ENCODE measurements around the gene BAD. TPM values are rescaled to one million over a fixed set of nuclear protein-coding genes. Genes with fewer than 3 reads are reported as not detected.

BAD gene
- total and polyA plus RNA-seq, 10 of the 15 experiments (the other 5 are each of a cell fraction or from before 2014, with no cell fraction given) = 1.5 to 67.2 (median 39.6) TPM

DNA sequence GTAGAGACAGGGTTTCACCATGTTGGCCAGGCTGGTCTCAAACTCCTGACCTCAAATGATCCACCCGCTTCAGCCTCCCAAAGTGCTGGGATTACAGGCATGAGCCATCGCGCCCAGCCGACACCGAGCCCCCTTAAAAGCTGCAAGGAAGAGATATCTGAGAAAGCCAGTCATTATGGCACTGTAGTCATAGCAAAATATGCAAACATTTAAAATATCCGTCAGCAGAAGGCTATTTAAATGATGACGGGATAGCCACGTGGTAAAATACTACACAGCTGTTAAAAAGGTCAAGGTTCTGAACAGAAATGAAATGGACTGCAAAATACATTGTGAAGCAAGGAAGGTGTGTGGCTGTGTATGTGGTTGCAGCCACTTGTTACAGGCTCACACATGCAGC, 49.1 kb upstream of the BAD start:
- intact Hi-C loops (cut with micrococcal nuclease; ENCODE audit: unreplicated experiment) (no loop called here), in situ Hi-C loops (cut with MboI) (no loop called here)
- Histone ChIP-seq H3K79me2 (ENCODE audit: control insufficient read depth, insufficient read depth, low read length) (no peaks in the 10 kb centered on the region), H2AFZ (ENCODE audit: control insufficient read depth, low read depth, low read length) (no peak overlapping the region), H4K20me1 (ENCODE audit: control insufficient read depth, insufficient read depth) (no peaks in the 10 kb centered on the region), H3K4me3 (no peak overlapping the region), H3K27me3 (replicated peaks in 1 of 2; ENCODE audit: control insufficient read depth in 2 of 2, insufficient read depth in 2 of 2, low read length in 1 of 2) (no peaks in the 10 kb centered on the region), H3K4me1 (ENCODE audit: control insufficient read depth, insufficient read depth, low read length) (peaks cover 21% of the 10 kb centered on the region), H3K4me2 (ENCODE audit: control insufficient read depth, insufficient read depth) (no peak overlapping the region), H3K27ac (ENCODE audit: control insufficient read depth, insufficient read depth) (no peak overlapping the region), H3K36me3 (ENCODE audit: control insufficient read depth in 2 of 2, insufficient read depth in 2 of 2, low read length in 1 of 2) (no peaks in the 10 kb centered on the region), H3K9ac (ENCODE audit: control insufficient read depth, insufficient read depth, low read length) (no peak overlapping the region), H3K9me3 (replicated peaks; ENCODE audit: control insufficient read depth, insufficient read depth, low read length) (no peaks in the 10 kb centered on the region)
- ChIA-PET RAD21 (ENCODE audit: unreplicated experiment) (interaction anchor here (1.9 to 4.2 kb wide), 3 partner anchors 16 to 29 kb away, joined by 6 to 86 read pairs (median 29); partner anchors contain the start of genes ESRRA, PRDX5 and TRMT112), SMC1A (ENCODE audit: uncharacterized antibody, unreplicated experiment) (interaction anchor here (0.7 to 6.4 kb wide), 4 partner anchors 9 to 33 kb away, joined by 3 to 71 read pairs (median 4); partner anchors contain the start of genes CATSPERZ, ESRRA, PRDX5 and TRMT112), POLR2A (interaction anchor here (0.6 to 2.7 kb wide), 5 partner anchors 10 to 445 kb away, joined by 3 to 11 read pairs (median 4); partner anchors contain the start of genes ESRRA, PRDX5 and TRMT112), CTCF (interaction anchor here (6.5 to 14.7 kb wide), 3 partner anchors 15 to 29 kb away, joined by 43 to 228 read pairs (median 100); partner anchors contain the start of genes ESRRA, PRDX5 and TRMT112)
- ATAC-seq = no peak
- DNase-seq (ENCODE audit: low read depth, low spot score) = no peak
- no TSS peak for BruUV-seq (replicated peaks)
- FAIRE-seq = peak; percentile 18
- WGBS (ENCODE audit: insufficient coverage, insufficient replicate concordance, low lambda C conversion rate, missing lambda C conversion rate) = 70% methylated on average over 8 of the region's 8 CpGs
- no peak for TF ChIP-seq CBX3 (IDR thresholded peaks at IDR 0.05; ENCODE audit: borderline replicate concordance, low read depth)
- TF ChIP-seq ZSCAN29 (IDR thresholded peaks at IDR 0.05) = no peak
- TF ChIP-seq, protein P1, sequence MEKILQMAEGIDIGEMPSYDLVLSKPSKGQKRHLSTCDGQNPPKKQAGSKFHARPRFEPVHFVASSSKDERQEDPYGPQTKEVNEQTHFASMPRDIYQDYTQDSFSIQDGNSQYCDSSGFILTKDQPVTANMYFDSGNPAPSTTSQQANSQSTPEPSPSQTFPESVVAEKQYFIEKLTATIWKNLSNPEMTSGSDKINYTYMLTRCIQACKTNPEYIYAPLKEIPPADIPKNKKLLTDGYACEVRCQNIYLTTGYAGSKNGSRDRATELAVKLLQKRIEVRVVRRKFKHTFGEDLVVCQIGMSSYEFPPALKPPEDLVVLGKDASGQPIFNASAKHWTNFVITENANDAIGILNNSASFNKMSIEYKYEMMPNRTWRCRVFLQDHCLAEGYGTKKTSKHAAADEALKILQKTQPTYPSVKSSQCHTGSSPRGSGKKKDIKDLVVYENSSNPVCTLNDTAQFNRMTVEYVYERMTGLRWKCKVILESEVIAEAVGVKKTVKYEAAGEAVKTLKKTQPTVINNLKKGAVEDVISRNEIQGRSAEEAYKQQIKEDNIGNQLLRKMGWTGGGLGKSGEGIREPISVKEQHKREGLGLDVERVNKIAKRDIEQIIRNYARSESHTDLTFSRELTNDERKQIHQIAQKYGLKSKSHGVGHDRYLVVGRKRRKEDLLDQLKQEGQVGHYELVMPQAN (conservative IDR thresholded peaks at IDR 0.05) = no peak
- TF ChIP-seq SIX5 (IDR thresholded peaks at IDR 0.05; ENCODE audit: low read depth, low read length, severe bottlenecking) = no peak
- TF ChIP-seq RBBP5 (conservative IDR thresholded peaks at IDR 0.05) = no peak
- TF ChIP-seq, protein P2, sequence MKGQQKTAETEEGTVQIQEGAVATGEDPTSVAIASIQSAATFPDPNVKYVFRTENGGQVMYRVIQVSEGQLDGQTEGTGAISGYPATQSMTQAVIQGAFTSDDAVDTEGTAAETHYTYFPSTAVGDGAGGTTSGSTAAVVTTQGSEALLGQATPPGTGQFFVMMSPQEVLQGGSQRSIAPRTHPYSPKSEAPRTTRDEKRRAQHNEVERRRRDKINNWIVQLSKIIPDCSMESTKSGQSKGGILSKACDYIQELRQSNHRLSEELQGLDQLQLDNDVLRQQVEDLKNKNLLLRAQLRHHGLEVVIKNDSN (IDR thresholded peaks at IDR 0.05; ENCODE audit: borderline replicate concordance, extremely low read length, insufficient read depth, low read depth, low read length) = no peak
- no peak for TF ChIP-seq BHLHE40 (IDR thresholded peaks at IDR 0.05; ENCODE audit: borderline replicate concordance in 1 of 2, low read depth in 2 of 2, low read length in 1 of 2)
- no peak for TF ChIP-seq JUNB (IDR thresholded peaks at IDR 0.05)
- no peak for TF ChIP-seq NR2C2 (IDR thresholded peaks at IDR 0.05; ENCODE audit: borderline replicate concordance, control insufficient read depth, insufficient read length, low read depth)
- TF ChIP-seq, protein P3, sequence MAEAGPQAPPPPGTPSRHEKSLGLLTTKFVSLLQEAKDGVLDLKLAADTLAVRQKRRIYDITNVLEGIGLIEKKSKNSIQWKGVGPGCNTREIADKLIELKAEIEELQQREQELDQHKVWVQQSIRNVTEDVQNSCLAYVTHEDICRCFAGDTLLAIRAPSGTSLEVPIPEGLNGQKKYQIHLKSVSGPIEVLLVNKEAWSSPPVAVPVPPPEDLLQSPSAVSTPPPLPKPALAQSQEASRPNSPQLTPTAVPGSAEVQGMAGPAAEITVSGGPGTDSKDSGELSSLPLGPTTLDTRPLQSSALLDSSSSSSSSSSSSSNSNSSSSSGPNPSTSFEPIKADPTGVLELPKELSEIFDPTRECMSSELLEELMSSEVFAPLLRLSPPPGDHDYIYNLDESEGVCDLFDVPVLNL (IDR thresholded peaks at IDR 0.05; ENCODE audit: low read depth, low read length) = no peak
- TF ChIP-seq, protein P4, sequence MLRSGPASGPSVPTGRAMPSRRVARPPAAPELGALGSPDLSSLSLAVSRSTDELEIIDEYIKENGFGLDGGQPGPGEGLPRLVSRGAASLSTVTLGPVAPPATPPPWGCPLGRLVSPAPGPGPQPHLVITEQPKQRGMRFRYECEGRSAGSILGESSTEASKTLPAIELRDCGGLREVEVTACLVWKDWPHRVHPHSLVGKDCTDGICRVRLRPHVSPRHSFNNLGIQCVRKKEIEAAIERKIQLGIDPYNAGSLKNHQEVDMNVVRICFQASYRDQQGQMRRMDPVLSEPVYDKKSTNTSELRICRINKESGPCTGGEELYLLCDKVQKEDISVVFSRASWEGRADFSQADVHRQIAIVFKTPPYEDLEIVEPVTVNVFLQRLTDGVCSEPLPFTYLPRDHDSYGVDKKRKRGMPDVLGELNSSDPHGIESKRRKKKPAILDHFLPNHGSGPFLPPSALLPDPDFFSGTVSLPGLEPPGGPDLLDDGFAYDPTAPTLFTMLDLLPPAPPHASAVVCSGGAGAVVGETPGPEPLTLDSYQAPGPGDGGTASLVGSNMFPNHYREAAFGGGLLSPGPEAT (IDR thresholded peaks at IDR 0.05; ENCODE audit: low read depth) = no peak
- no peak for TF ChIP-seq POU2F2 (IDR thresholded peaks at IDR 0.05; ENCODE audit: borderline replicate concordance, low read depth, low read length)
- TF ChIP-seq ZNF622 (IDR thresholded peaks at IDR 0.05) = no peak
- TF ChIP-seq RB1 (IDR thresholded peaks at IDR 0.05; ENCODE audit: borderline replicate concordance) = no peak
